ENCODE results near the gene CCDC134. TPM values are rescaled to one million over a fixed set of nuclear protein-coding genes. Genes with fewer than 3 reads are reported as not detected.

Gene CCDC134
- total RNA-seq, result 19.0 TPM

DNA sequence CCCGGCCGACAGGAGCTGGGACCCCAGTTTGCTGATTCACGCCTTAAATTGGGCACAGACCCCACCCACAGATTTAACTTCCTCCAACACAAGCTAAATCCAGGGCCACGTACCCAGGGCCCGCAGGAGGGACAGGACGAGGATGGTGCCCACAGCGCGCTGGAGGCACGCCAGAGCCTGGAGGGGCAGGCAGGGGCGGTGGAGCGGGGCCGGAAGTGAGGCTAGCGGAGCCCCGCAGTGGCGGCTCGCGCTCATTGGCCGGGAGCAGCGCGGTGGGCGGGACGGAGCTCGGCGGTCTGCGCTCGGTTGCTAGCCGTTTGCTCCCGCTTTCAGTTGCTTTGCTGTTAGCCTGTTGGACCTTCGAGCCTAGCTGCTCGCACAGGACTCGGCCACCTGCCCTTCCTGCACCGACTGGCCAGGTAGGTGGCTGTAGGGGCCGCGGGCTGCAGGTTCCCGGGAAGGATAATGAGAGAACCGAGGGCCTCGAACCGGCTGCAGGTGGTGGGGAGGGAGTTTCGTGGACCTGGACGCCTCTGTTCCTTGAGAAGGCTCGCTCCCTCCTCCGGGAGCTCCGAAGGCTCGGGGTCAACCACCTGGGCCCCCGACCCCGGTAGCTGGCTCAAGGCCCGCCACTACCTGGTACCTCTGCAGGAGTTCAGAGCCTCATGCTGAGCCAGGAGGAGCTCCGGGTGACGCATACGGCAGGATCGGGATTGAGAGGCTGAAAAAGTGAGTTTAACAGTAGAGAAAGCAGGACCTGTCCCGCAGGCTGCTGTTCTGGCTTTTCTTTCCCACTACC, at the start of gene CCDC134:
TSS of gene CCDC134 (plus strand) at position 332 of the 799 bp plus-strand sequence. CDS start 8,212 bp downstream, outside the sequence.

DNA sequence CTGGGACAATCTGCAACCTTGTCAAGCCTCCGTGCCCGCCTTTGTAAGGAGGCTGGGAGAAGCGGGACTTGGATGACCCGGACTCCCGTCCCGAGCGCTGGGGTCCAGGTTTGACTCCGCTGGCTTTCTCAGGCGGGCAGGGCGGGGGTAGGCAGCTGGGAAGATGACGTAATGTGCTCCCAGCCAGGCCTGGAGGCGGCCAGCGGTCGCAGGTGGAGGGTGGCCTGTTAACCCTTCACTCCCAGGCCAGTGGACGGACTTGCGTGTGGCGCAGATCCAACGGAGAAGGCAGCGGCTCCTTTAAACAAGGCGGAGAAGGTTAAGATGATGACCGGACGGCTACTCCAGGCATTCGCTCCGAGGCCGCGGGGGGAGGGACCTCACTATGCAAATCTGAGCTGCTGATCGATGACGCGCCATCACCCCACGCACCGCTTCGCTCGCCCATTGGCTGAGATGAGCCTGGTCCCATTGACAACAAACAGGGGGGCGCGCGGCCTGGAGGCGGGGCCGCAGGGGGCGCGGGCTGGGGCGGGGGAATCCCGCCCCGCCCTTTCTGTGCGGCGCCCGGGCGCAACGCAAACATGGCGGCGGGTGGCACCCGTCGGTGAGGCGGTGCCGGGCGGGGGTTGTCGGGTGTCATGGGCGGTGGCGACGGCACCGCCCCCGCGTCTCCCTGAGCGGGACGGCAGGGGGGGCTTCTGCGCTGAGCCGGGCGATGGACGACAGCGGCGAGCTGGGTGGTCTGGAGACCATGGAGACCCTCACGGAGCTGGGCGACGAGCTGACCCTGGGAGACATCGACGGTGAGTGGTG, 32.3 kb downstream of the CCDC134 start, which contains the start of gene SREBF2:
TSS of gene SREBF2 (plus strand) at position 553 of the 816 bp plus-strand sequence. CDS start at position 719, 166 bp downstream.

Other genes starting within 250 kb of the CCDC134 start
- gene CSDC2, start 239.7 kb upstream of the CCDC134 start, total RNA-seq, result 4.4 TPM
- gene PMM1, start 210.8 kb upstream of the CCDC134 start, total RNA-seq, result 42.2 TPM
- 25.0 TPM for gene DESI1, start 179.6 kb upstream of the CCDC134 start, total RNA-seq
- gene XRCC6, start 179.4 kb upstream of the CCDC134 start, total RNA-seq, result 186 TPM
- gene SNU13, start 111.8 kb upstream of the CCDC134 start, total RNA-seq, result 71.9 TPM
- 3.0 TPM for gene MEI1, start 101.2 kb upstream of the CCDC134 start, total RNA-seq
- 57.2 TPM for gene SREBF2, start 32.4 kb downstream of the CCDC134 start, total RNA-seq
- 0.82 TPM for gene SHISA8, start 114.4 kb downstream of the CCDC134 start, total RNA-seq
- gene TNFRSF13C, start 126.1 kb downstream of the CCDC134 start, total RNA-seq, result 1.2 TPM
- gene CENPM, start 146.5 kb downstream of the CCDC134 start, total RNA-seq, result 14.2 TPM
- gene SEPTIN3, start 168.8 kb downstream of the CCDC134 start, total RNA-seq, result 1.5 TPM
- gene WBP2NL, start 198.1 kb downstream of the CCDC134 start, total RNA-seq, result 7.7 TPM